Embryonic facial prominence (tissue), 1 donor: ENCODE results near the gene ACP1.

Source experiments
- DNase-seq: peaks from one replicate; pipeline ENCODE4 v3.0.0-alpha.2; 2016; ENCODE audit errors: extremely low spot score

ACP1 gene

DNA sequence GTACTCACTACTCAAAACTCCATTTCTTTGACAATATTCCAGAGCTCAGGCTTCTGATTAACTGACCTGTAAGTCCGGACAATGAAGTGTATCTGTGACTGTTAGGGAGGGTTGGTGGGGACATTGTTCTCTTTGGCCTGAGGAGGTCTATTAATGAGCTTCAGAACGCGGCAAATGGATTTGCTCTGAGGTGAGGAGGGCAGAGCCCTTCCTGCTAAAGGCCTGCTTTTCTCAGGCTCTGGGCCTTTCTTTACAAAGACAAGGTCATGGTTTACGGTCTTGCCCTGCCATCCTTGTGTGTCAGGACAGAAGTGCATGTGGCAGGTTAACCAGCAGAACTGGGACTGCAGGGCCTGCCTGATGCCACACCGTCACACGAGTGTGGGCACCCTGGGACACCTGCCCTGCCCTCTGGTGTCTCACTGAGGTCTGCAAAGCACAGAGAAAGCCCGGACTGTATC is 15.9 kb downstream of the ACP1 start:
- no peak for DNase-seq

DNA sequence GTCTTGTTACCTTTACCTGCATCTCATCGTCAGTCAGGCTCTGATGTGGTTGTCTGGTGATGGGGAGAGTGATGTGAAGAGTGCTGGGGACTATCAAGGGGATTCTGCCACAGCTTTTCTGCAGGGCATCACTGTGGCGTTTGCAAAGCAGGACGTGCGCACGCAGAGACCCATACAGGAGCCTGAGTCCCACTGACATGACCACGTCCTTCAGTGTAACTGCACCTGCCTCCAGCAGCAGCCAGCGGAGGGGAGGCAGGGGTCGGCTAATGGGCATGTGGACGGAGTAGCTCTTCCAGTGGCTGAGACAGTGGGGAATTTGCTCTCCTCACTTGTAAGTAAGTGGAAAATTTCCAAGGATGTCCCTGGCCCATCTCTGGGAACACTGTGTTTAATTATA is 16.6 kb downstream of the ACP1 start:
- no peak for DNase-seq

DNA sequence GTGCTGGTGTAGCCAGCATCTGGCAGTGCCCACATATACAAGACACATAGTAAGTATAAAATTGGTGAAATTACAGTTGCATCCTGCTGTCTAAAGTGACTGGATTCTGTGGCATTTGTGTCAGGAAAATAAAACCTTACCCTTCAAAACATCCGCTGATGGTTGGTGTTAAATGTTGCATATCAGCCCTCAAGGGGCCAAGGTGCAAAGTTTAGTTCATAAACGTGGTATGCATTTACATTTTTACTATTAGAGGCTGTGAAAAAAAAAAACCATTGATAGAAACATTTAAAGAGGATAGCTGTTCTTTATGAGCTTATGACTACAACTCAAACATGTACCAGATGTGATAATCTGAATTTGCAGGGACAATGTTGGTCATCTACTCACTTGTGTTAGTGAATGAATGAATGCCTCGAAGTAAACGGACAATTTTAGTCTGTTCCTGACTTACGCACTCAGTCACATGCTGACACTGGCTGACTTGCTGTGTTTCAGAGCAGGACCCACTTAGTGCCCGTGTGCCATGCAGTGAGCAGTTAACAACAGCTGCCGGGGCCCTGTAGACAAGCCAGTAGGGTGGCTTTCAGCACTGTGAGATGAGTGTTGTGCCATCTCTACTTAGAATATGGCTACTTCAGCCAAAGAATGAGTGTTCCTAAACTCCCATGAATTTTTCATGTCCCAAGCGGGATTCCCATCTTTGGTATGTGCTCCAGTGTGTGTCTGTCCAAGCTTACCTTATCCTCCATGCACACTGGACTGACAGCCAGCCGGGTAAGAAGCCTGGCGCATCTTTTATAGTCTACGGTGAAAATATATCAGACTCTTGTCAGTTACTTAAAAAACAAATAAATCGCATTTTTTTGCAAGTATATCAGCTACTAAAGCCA is 17.9 kb downstream of the ACP1 start:
- DNase-seq = no peak

DNA sequence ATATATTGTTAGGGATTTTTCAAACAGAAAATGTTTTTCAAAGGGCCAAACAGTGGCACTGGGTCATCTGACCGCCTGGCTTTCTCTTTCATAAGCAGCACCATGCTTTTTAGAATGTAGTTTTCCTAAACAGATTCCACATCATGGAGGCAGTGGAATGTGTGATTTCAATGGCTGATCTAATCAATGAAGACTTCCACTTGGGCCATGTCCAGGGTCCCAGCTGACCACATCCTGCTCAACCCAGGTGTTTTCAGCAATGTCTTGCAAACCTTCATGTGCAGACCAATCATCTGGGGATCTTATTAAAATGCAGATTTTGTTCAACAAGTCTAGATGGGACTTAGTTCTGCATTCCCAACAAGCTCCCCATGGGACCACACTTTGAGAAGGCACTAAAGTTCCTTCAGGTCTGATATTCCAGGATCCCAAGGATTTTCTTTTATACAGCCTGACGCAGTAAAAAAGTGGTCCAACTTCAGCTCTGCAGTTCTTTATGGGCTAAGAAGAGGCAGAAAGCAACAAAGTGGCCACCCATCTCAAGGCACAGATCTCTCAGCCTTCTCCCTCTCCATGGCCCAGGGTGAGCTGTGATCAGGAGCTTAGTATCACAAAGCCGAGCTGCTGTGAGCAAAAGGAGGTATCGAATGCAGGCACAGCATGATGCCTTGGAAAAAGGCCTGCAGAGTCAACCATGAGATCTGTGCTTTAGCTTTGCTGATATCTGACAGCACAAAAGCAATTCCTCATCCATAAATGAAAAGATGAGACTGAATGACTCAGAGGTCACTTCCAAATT is 19.4 kb downstream of the ACP1 start:
- DNase-seq = no peak

DNA sequence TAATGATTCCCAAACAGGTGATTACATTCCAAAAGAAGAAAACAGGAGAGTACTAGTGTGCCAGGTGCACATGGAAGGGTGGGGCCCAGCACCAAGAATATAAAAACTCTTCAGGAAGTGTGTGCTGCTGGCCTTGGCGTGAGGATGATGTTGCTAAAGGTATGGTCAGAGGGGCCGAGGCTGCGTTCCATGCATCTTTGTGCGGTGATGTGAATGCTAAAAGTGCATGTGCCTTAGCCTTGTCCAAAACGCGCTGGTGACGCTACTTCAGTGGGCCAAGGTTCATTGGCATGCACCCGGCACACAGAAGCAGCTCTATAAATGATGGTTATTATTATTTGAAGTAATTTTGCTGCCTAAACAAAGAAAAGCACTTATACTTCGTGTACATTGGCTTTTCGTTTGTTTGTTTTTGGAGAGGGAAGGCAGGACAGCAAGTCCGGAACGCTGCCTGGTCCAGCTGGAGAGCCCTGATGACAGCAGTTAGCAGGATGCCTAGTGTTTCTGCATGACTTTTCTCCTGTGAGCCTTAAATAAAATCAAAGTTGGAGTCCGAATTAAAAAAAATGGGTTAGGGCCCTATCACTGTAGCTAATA is 20.2 kb downstream of the ACP1 start:
- no peak for DNase-seq

DNA sequence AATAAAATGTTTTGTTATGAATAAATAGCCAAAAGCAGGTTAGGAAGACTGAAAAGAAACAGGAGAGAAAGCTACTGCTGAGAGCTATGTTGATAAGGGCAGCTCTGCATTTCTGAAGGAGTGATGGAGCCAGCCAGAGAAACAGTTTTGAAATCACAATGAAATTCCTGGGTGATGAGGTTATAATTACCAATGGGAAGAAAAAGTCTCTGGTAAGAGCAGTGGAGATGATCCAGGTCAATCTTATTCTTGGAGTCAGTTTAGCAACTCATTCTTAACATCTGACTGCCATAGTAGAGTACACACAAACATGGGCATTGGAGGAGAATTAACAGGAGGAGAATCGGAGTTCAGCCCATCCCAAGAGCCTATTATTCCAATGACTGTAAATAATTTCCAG is 20.8 kb downstream of the ACP1 start:
- DNase-seq = no peak

DNA sequence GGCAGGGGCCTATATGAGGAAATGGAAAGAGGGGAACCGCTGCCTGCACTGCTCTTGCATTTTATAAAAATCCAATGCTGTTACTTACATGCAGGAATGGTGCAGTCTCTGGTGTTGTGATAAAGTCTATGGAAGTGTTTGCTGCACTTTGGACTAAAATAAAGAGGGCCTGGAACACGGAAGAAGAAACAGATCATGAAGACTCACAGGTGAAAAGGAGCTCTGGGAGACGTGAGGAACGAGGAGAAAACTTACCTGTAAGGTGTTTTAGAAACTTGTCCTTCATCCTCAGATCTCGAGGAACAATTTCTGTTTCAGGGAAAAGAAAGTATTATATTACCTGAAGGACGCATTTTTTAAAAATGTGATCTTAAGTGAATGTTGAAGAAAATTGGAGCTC is 21.3 kb downstream of the ACP1 start:
- no peak for DNase-seq

DNA sequence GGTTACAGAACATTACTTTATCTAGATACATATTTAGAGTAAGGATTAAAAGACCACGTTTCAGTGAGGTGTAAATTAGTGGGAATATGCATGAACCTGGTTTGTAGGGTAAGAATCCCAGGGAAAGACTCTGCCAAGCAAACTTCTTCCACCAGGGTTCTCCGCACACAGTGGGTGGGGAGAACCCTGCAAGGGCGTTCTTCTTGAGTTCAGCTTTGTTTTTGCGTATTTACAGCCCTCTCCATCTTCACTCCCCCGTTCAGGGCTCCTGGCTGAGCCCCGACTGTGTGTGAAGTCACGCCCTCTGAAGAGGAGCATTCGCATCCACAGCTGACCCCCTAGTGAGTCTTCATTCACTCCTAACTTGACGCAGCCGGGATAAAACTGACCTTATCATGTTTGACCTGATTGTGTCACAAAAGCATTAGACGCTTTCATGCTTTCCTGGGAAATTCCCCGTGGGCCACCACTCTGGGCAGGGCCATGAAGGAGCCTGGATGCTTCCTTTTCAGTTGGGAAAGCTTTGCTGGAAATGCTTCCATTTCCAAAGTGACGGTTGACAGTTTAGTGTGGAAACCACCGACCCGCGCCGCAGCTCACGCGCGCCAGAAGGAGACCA is 22.1 kb downstream of the ACP1 start:
- DNase-seq = no peak

DNA sequence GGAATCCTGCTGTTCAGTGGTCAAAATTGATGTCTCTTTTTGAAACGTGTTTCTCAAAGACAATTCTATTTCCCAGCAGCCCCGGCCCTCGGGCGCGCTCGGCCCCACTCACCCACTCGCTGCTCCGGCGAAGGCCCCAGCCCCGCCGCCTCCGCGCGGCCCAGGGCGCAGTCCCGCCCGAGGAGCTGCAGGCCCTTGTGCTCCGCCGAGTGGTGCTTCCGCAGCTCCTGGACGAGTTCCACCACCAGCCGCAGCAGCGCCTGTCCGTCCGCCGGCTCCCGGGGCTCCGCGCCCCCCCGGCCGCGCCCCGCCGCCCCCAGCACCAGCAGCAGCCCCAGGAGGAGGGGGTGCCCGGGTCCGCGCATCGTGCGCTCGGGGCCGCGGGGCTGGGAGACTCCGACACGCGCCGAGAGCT is 22.7 kb downstream of the ACP1 start:
- DNase-seq = no peak

DNA sequence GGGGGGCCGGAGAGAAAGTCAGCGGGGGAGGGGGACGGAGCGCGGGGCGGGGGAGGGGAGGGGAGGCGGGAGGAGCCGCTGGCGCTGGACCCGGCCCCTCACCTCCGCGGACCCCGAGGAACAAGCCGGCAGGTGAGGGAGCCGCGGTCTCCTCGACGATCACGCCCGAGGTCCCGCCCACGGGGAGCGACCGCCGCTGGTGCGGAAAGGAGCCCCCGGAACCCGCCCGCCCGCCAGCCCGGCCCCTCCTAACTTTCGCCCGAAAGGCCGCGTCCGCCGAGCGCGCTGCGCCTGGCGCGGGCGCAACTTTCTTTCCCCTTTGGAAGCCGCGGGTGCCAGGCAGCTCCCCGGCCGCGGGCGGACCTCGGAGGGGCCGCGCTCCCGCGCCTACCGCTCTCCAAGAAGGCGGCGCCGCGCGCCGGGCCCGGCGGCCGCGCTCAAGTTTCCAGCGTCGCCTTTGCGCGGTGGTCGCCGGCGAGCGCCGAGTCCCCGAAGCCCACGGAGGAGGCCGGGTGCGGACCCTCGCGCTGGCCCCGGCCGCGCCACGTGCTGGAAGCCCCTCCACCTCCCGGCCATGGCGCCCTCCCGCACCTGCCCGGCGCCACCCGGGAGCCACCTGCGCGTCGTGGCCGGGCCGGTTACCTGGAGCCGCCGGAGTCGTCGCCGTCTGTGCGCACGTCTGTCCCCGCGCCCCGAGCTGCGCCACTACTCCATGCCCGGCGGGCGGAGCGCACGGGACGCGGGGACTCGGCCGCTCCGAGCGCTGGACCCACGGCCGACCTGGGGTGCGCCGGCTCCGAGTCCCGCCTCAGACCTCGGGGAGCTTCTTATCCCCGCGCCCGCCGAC is 23.4 kb downstream of the ACP1 start, which contains the start of gene ALKAL2:
ALKAL2 (minus strand) TSS at position 181 of the 847 bp plus-strand sequence. CDS start 256 bp downstream, outside the sequence.
- no peak for DNase-seq

DNA sequence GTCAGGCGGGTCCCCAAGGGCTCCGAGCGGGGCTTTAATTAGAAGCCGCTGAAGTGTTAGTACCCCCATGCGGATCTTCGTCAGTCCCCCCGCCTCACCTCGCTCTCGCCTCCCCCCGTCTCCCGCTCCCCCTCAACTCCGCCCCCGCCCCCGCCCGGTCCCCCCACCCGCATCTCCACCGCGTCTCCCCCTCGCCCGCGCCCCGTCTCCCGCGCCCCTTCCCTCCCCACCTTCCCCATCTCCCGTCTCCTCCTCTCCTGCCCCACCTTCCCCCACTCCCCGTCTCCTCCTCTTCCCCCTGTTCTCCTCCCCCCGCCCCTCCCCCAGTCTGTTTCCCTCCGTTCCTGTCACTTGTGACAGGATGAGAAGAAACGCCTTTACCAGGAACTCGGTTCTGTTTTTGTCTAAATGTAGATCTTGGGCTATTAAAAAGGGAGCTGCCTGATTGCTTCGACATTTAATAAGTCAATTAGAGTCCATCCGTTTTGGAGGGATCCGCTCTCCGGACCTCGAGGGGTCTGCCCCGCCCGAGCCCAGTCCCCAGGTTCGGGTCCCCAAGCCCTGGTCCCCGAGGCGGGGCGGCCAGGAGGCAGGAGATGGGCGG is 24.1 kb downstream of the ACP1 start:
- DNase-seq = no peak

DNA sequence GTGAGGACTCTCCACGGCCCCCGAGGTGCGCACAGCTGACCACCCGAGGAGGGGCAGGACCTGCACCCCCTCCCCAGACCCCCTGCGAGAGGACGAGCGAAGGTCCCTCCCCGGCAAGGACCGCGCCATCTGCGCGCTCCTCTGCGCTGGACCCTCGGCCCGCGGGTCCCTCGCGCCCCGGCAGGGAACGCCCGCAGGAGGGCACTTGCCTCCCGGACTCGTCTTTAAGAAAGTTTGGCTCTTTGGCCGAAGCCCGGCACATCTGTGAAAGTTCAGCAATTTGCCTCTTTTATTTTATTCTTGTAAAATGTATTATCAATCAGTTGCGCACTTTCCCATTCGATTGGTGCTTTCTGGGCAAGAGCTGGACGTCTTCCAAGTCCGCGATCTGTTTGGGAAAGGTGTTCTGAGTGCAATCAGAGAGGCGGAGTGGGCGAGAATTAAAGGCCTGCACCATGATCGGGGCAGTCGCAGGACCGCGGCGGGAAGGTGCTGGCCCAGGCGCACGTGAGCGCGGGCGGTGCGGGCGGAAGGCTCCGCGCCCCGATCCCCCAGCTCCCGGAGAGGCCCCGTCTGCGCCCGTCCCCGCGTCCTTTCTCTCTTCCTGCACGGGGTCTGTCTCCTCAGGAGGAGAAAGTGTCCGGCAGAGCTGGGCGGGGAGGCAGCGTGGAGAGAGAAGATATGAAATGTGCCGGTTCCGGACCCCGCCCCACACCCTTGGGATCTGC is 24.8 kb downstream of the ACP1 start:
- DNase-seq = no peak

DNA sequence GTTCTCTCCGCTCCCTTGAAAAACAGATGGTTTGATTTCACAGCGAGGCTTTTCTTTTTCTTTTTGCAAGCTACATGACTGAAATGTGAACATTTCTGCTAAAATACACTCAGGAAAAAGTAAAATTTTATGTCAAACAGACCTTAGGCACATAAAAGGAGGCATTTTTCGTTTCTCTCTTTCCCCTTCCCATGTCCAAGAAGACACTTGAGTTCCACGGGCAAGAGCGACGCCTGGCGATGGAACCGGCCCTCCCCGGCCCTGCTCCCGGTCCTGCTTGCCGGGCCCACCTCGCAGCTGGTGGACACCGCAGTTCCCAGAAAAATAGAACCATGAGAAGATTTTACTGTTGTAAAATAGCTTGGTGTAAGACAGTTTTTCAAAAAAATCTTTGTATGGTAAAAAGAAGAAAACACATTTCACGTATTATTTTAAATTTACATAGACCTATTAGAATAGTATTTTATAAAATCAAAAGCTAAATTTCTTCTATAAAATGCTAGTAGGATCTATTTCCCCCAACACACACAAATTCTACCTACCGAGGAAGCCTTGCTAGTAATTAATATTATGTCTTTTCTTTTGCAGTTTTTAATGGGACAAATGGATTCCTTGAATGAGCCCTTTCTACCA is 25.5 kb downstream of the ACP1 start:
- DNase-seq = peak; percentile 33

DNA sequence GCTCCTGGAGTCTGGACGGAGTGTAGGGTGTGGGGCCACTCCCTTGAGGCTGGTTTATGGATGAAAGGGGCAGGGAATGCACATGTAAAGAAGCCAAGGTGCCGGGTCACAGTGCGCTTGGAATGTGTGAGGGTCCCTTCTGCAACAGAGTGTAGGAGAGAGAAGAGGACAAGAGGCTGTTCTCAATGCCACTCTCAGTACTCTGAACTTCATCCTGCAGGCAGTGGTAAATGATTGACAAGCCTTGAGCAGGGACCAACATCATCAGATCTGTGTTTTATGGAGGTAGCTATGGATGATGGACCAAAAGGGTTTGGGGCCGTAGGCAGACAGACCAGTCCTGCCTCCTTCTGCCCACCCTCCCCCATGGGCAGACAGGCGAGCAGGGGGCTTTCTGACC is 30.3 kb downstream of the ACP1 start:
- DNase-seq = no peak

DNA sequence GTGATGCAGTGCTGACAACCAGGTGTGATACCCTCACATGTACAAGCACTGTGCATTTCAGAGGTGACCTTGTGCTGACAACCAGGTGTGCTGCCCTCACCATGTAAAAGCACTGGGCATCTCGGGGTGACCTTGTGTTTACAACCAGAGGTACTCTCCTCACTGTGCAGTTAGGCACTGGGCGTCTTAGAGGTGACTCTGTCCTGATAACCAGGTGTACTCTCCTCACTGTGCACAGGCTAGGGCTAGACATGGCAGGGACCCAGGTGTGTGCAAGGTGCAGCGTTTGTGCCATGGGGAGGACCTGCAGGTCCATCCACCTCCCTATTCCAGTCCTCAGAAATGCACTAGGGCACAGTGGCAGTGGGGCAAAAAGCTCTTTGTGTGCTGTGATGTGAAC is 31.6 kb downstream of the ACP1 start:
- DNase-seq = no peak

DNA sequence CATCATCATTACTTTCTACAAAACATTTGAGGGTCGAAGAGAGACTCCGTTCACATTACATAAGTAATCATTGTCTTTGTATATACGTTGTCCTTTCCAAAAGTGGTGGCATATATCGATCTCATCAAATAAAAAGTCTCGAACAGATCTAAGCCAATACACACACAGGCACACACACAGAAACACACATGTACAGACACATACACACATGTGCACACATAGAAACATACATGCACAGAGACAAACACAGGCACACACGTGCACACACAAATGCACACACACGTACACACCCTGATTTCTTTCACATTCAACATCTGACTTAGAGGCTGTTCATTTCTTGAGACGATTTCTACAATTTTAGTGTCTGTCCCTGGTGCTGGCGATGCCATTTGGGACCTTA is 40.6 kb downstream of the ACP1 start:
- DNase-seq = no peak

DNA sequence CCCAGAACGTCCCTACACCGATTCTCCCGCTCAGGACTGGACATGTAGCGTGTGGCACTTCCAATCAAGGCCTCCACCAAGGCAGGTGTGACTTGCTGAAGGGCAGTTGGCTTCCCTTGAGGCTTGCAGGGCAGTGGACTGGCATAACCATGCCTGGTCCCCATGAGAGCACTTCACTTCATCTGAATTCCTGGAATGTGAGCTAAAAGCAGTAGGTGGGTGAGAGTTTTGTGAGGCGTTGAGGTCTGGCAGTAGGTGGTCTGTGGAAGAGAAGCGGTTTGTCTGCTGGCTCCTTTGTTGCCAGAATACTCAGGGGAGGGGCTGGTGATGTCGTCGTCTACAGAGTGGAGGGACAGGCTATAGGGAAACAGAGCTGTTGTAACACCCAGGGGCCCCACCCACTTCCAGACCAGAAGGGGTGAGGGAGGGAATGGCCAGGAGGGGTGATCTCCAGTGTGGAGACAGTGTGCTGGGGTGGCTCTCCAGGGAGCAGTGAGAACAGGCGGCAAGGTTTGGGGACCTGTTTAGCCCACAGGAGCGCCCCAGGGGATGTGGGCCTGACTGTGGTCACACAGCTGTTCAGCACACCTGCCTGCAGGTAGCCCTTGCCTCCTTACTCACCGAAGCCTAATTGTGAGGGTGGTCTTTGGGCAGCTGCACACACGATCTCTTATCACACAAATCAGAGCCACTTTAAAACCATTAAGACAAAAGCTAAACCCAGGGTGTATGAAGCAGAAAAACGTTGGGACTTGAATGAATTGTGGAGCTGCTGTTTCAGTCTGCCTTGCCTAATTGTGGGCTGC is 44.6 kb downstream of the ACP1 start:
- DNase-seq = no peak

DNA sequence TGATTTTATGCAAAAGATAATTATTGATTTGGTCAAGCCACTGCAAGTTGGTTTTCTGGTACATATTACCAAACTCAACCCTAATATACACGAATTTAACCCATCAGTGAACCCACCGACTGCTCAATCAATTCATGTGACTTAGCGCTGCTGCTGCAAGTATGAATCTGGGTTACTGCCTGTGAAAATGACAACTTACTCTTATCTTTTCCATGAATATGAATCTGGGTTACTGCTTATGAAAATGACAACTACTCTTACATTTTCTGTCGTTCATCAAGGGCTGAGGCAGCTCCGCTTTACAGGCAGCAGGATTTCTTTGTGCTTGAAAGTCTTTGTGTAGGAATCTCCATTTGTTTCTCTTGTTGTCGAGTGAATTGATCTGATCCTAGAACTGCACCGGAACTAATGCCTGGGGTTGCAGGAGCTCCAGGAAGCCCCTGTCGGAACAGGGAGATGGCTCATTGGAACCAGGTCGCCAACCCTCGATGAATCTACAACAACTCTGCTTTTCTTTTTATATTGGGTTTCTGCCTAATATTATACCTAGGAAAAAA is 45.3 kb downstream of the ACP1 start:
- DNase-seq = no peak
